22Rv1 (cell line): ENCODE results near the gene PLAC9.

Experiments used
- CTCF ChIP-seq: fragments of 450-650 bp; IDR thresholded peaks from 2 replicates; pipeline ENCODE4 v1.5.1; 2017; ENCODE audit warnings: mild to moderate bottlenecking
- ZFX ChIP-seq: fragments of 450-650 bp; IDR thresholded peaks from 2 replicates; pipeline ENCODE4 v1.6.1; 2017; ENCODE audit warnings: antibody characterized with exemption, borderline replicate concordance

- TF ChIP-seq CTCF: no peak
- no peak for TF ChIP-seq ZFX
Observed at GRCh38 chr10:80177781-80178636, 45.5 kb downstream of the PLAC9 start.
